AG04450 (cell line): ENCODE measurements around the gene PRR19. TPM values are rescaled to one million over a fixed set of nuclear protein-coding genes. Genes with fewer than 3 reads are reported as not detected.

ENCODE experiments used
- CTCF ChIA-PET: fragments of 300-600, 350-600 bp; formaldehyde crosslinking; extraction: SDS; loops from one replicate; lab custom pipeline; 2022; ENCODE audit warnings: antibody characterized with exemption, inconsistent platforms; lab: Charles Lee
- POLR2A ChIA-PET: fragments of 350-600 bp; formaldehyde crosslinking; extraction: SDS; loops from one replicate; lab custom pipeline; 2021; ENCODE audit warnings: antibody characterized with exemption, inconsistent platforms; lab: Yijun Ruan, JAX
- DNase-seq: peaks from one replicate; pipeline ENCODE4 v3.0.0-alpha.2; 2011; ENCODE audit warnings: low read depth, low spot score
- H3K27ac ChIP-seq: one replicate; pipeline ENCODE4 v1.5.1; 2012; ENCODE audit warnings: low read depth, low read length, control low read depth
- H3K27me3 ChIP-seq: one replicate; pipeline ENCODE4 v1.6.0; 2012; ENCODE audit warnings: low read length; ENCODE audit not compliant: control insufficient read depth, insufficient read depth
- H3K4me3 ChIP-seq: 2 replicates; pipeline ENCODE4 v1.5.1; 2011; ENCODE audit warnings: mild to moderate bottlenecking, low read depth, low read length, control low read depth
- H3K9me3 ChIP-seq: 2 replicates; pipeline ENCODE4 v1.5.1; 2012; ENCODE audit warnings: low read length; ENCODE audit not compliant: control insufficient read depth, insufficient read depth
- CTCF ChIP-seq: IDR thresholded peaks from 2 replicates; pipeline ENCODE4 v1.5.1; 2011; ENCODE audit warnings: low read depth, low read length, control low read depth, inconsistent platforms
- polyA plus RNA-seq: library from polyadenylated mRNA; depleted of rRNA; stranded (reverse); fragments of >200 nt; gene quantifications from 2 replicates; pipeline ENCODE4 v1.2.3, GENCODE V29; 2011

PRR19 gene
- polyA plus RNA-seq, 1 experiment = 0.40 TPM

DNA sequence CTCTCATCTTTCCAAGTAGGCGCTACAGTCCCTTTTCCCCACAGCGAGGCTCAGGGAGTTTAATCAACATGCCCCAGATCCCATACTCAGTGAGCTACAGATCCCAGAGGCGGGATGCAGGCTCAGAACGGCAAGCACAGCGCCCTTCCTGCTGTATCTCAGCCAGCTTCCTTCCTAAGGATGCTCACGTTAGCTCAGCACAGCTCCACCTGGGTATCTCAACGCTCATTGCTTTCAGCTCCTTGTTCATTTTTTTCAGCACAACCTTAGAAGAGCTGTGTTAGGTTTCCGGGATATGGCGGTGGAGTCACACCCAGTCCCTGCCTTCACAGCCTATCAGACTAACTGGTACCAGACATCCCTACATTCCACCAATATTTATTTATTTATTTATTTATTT, 20.4 kb downstream of the PRR19 start:
- Histone ChIP-seq H3K4me3 (no peak overlapping the region), H3K27me3 (peaks cover 21% of the 10 kb centered on the region), H3K9me3 (no peaks in the 10 kb centered on the region; the same call in 1 of the 2 replicates), H3K27ac (no peak overlapping the region)
- TF ChIP-seq CTCF = no peak
- DNase-seq = no peak
- ChIA-PET CTCF (interaction anchor here (0.6 to 2.6 kb wide), 3 partner anchors 22 to 213 kb away, joined by 3 to 16 read pairs (median 3); no protein-coding TSS in a partner anchor), POLR2A (no interaction called here)

GRCh38 chr19:42323473-42323851, 21.5 kb downstream of the PRR19 start:
- ChIA-PET CTCF (interaction anchor here (0.7 to 2.6 kb wide), 2 partner anchors 11 to 78 kb away, joined by 3 to 16 read pairs; no protein-coding TSS in a partner anchor), POLR2A (no interaction called here)
- TF ChIP-seq CTCF = no peak
- no peak for DNase-seq
- Histone ChIP-seq H3K4me3 (no peak overlapping the region), H3K27ac (no peak overlapping the region), H3K27me3 (peaks cover 21% of the 10 kb centered on the region), H3K9me3 (no peaks in the 10 kb centered on the region; the same call in 1 of the 2 replicates)

DNA sequence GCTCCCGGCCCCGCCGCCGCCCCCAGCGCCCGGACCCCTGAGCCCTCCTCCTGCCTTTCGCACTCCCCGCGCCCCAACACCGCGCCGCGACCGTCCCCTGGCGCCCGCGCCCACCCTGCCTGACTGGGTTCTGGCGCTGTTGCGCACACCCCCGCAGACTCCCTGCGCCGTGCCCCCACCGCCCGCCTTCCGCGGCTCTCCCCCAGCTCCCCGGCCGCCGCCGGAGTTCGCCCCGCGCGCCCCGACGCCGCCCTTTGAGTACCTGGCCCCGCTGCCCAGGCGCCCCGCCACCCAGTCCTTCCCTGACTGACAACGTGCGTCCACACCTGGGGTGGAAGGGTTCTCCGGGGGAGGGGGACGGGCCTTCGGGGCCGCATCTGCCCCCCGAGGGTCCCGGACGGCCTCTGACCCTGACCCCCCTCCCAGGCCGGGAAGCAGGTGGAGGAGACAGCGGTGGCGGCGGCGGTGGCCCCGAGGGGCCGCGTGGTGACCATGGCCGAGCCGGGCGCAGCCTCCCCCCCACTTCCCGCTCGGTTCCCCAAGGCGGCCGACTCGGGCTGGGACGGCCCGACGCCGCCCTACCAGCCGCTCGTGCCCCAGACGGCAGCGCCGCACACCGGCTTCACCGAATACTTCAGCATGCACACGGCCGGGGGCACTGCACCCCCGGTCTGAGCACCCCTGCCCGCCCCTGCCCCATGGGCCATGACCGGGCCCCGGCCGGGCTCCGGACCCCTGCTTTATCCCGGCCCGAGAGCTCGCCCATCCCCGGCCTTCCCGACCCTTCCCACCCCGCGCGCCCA, 22.1 kb downstream of the PRR19 start:
- CTCF ChIA-PET = interaction anchor here (0.7 to 2.6 kb wide), 2 partner anchors 12 to 79 kb away, joined by 3 to 16 read pairs; no protein-coding TSS in a partner anchor
- DNase-seq = no peak
- POLR2A ChIA-PET = no interaction called here

GRCh38 chr19:42324655-42325307, 22.8 kb downstream of the PRR19 start:
- ChIA-PET POLR2A (no interaction called here), CTCF (interaction anchor here (2.6 kb wide), 1 partner anchor 80 kb away, joined by 16 read pairs; no protein-coding TSS in a partner anchor)
- DNase-seq = no peak
- TF ChIP-seq CTCF = no peak
- H3K9me3 ChIP-seq = no peaks in the 10 kb centered on the region; the same call in 1 of the 2 replicates
- no peak overlapping the region for H3K4me3 ChIP-seq
- H3K27me3 ChIP-seq = peaks cover 21% of the 10 kb centered on the region
- H3K27ac ChIP-seq = no peak overlapping the region

More for the DNA sequence above, 22.1 kb downstream of the PRR19 start:
- Histone ChIP-seq H3K9me3 (no peaks in the 10 kb centered on the region; the same call in 1 of the 2 replicates), H3K4me3 (no peak overlapping the region), H3K27ac (no peak overlapping the region), H3K27me3 (peaks cover 21% of the 10 kb centered on the region)
- no peak for TF ChIP-seq CTCF
